HepG2 (cell line): ENCODE data around the gene UBE2E1. TPM values are rescaled to one million over a fixed set of nuclear protein-coding genes. Genes with fewer than 3 reads are reported as not detected.

ENCODE experiments used
- ATAC-seq: fragments of 200-7000 bp; cut with Tn5 transposase; 3 replicates; pipeline ENCODE4 v1.9.1; 2020; ENCODE audit warnings: mild to moderate bottlenecking, moderate library complexity
- BruUV-seq: library from RNA; stranded (reverse); fragments of 400-500 nt; replicated peaks from 2 replicates; lab custom pipeline; 2021; lab: Mats Ljungman, UMichigan
- CTCF ChIA-PET: fragments of 300-600 bp; formaldehyde crosslinking; extraction: SDS; loops from one replicate; lab custom pipeline; 2021; ENCODE audit warnings: low total read pairs, inconsistent platforms, low intra/inter-chr PET ratio; lab: Yijun Ruan, JAX
- POLR2A ChIA-PET: fragments of 350-600 bp; sonication (Branson Sonifier 250); formaldehyde crosslinking; loops from one replicate; lab custom pipeline; 2020; ENCODE audit warnings: antibody characterized with exemption, inconsistent platforms; lab: Yijun Ruan, JAX
- DNase-seq: peaks from one replicate; pipeline ENCODE4 v3.0.0-alpha.2; 2015; ENCODE audit warnings: low spot score
- FAIRE-seq: peaks from 3 replicates; lab custom pipeline; 2011; peaks lifted over from hg19 to GRCh38; lab: Jason Lieb, UNC
- H2AFZ ChIP-seq: one replicate; pipeline ENCODE4 v1.6.1; 2011; ENCODE audit warnings: low read length, inconsistent platforms
- H3K27ac ChIP-seq: fragments of 300-600 bp; 3 replicates; pipeline ENCODE4 v1.8.0; 2011; ENCODE audit warnings: mixed run types, mild to moderate bottlenecking, mixed read lengths, low read length, inconsistent platforms; ENCODE audit not compliant: insufficient read depth; ENCODE audit errors: extremely low read length
- H3K27me3 ChIP-seq, 2 experiments: fragments of 200-600 bp in 1 of 2; 2 replicates in 1 of 2; 3 replicates in 1 of 2; pipeline versions ENCODE4 v1.6.0 to v1.8.0; 2011; ENCODE audit warnings: low read length in 2 of 2, mild to moderate bottlenecking in 2 of 2, moderate library complexity in 2 of 2, inconsistent platforms in 1 of 2; ENCODE audit not compliant: insufficient read depth in 2 of 2, control insufficient read depth in 1 of 2
- H3K36me3 ChIP-seq, 2 experiments: fragments of 200-600 bp in 1 of 2; replicated peaks in 1 of 2; 2 replicates in 1 of 2; 3 replicates in 1 of 2; pipeline versions ENCODE4 v1.5.1 to v1.8.0; 2011; ENCODE audit warnings: low read length in 2 of 2, inconsistent platforms in 1 of 2; ENCODE audit not compliant: insufficient read depth in 2 of 2, control insufficient read depth in 1 of 2
- H3K4me1 ChIP-seq: 2 replicates; pipeline ENCODE4 v1.5.1; 2012; ENCODE audit warnings: low read length, inconsistent platforms; ENCODE audit not compliant: insufficient read depth
- H3K4me2 ChIP-seq: 2 replicates; pipeline ENCODE4 v1.6.0; 2011; ENCODE audit warnings: low read depth, low read length, inconsistent platforms
- H3K4me3 ChIP-seq, 3 experiments: fragments of 200-600 bp in 1 of 3; sonication (generic), shearing (Covaris generic) in 1 of 3; replicated peaks in 1 of 3; 2 replicates each; pipeline ENCODE4 v1.5.1; 2011 to 2016; ENCODE audit warnings: low read length in 3 of 3, inconsistent platforms in 2 of 3, low read depth in 2 of 3, mild to moderate bottlenecking in 2 of 3, control low read depth in 1 of 3, mixed read lengths in 1 of 3; ENCODE audit not compliant: insufficient read depth in 1 of 3
- H3K79me2 ChIP-seq: one replicate; pipeline ENCODE4 v1.6.1; 2011; ENCODE audit warnings: low read length, inconsistent platforms; ENCODE audit not compliant: insufficient read depth
- H3K9ac ChIP-seq: 2 replicates; pipeline ENCODE4 v1.6.0; 2011; ENCODE audit warnings: mild to moderate bottlenecking, low read depth, low read length, inconsistent platforms; ENCODE audit not compliant: insufficient read depth
- H3K9me3 ChIP-seq: 2 replicates; pipeline ENCODE4 v1.5.1; 2012; ENCODE audit warnings: mild to moderate bottlenecking, low read length
- H4K20me1 ChIP-seq: 2 replicates; pipeline ENCODE4 v1.6.0; 2011; ENCODE audit warnings: inconsistent platforms, mild to moderate bottlenecking, low read length, moderate library complexity; ENCODE audit not compliant: insufficient read depth
- ATRX ChIP-seq: sonication (generic); formaldehyde crosslinking; IDR thresholded peaks from 2 replicates; pipeline ENCODE4 v1.4.0; 2020; ENCODE audit warnings: missing genetic modification reagents, borderline replicate concordance
- DPF2 ChIP-seq: sonication (generic); formaldehyde crosslinking; IDR thresholded peaks from 2 replicates; pipeline ENCODE4 v1.4.0; 2020; ENCODE audit warnings: mild to moderate bottlenecking, low read depth, missing genetic modification reagents, borderline replicate concordance
- HNRNPH1 ChIP-seq: fragments of 200-400 bp; formaldehyde crosslinking; optimal IDR thresholded peaks from 2 replicates; pipeline ENCODE3; 2017; ENCODE audit warnings: mild to moderate bottlenecking, low read depth, low read length
- NR3C1 ChIP-seq: sonication (generic); formaldehyde crosslinking; IDR thresholded peaks from 2 replicates; pipeline ENCODE4 v1.4.0; 2020; ENCODE audit warnings: missing genetic modification reagents
- RBM39 ChIP-seq: fragments of 200-400 bp; formaldehyde crosslinking; IDR thresholded peaks from one replicate; pipeline ENCODE4 v1.6.1; 2018; ENCODE audit warnings: antibody characterized with exemption, mild to moderate bottlenecking, low read depth, low read length; ENCODE audit not compliant: poor library complexity, severe bottlenecking
- WGBS: methylation state at CpG from one replicate; pipeline ENCODE4 v1.1.6; 2017; ENCODE audit warnings: low lambda C conversion rate; 5-methylcytosine and 5-hydroxymethylcytosine counted together
- in situ Hi-C: cut with HindIII; loops from 2 replicates; pipeline ENCODE4 v1.10.0; 2017; ENCODE audit warnings: low pct_unique_long_range_greater_than_20kb; ENCODE audit not compliant: extremely low pct_ligation_motif_present
- intact Hi-C: fragments of 100-400 bp; cut with micrococcal nuclease; formaldehyde crosslinking; loops from one replicate; pipeline ENCODE4 v1.10.0; 2022; ENCODE audit not compliant: unreplicated experiment
- polyA plus RNA-seq, 8 experiments: library from polyadenylated mRNA; depleted of rRNA in 3 of 8; stranded (reverse) in 7 of 8; unstranded in 1 of 8; fragments of >200 nt; fragmentation: Illumina TruSeq in 4 of 8; extraction: Trizol in 4 of 8; gene quantifications; 2 replicates each; pipeline versions ENCODE4 v1.2.1 to v1.2.3, GENCODE V29; 2011 to 2016; ENCODE audit warnings: low read depth in 4 of 8, missing spikeins in 1 of 8, mixed read lengths in 1 of 8; ENCODE audit not compliant: insufficient read depth in 1 of 8
- total RNA-seq, 5 experiments: library from RNA; depleted of rRNA; stranded (reverse); fragments of >200 nt; fragmentation: Illumina TruSeq; extraction: Trizol; gene quantifications; 2 replicates each; pipeline ENCODE4 v1.2.3, GENCODE V29; 2016; ENCODE audit warnings: low read depth in 1 of 5
- TF ChIP-seq, protein P1 (sequence below): sonication (generic); formaldehyde crosslinking; IDR thresholded peaks from 2 replicates; pipeline ENCODE4 v1.5.0; 2020; ENCODE audit warnings: missing genetic modification reagents
- TF ChIP-seq, protein P2 (sequence below): sonication (generic); formaldehyde crosslinking; IDR thresholded peaks from 2 replicates; pipeline ENCODE4 v1.4.0; 2020; ENCODE audit warnings: mild to moderate bottlenecking, low read depth, missing genetic modification reagents

The UBE2E1 gene
- total and polyA plus RNA-seq, 2 of the 13 experiments (the other 11 are each of a cell fraction or from before 2014, with no cell fraction given) = 55.4 to 61.8 TPM

DNA sequence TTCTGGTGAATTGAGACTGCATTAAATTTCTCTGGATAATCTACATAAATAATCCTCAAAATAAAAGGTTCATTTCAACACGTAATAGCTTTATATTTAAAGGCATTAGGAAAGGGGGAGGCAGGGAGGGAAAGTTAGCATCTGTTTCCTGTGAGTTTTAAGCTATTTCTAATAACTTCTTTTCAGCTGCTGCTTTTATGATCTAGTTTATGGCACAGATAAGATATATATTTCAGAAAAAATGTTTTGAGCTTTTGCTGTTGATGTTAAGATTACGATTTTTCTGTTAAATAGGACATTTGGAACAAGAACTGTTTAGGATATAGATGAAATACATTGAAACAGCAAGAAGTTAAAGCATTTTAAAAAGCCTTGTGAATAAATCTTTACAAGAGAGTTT lies 30.0 kb downstream of the UBE2E1 start (continued):
- TF ChIP-seq RBM39 (no peak), DPF2 (CRISPR knock-in tag) (no peak), HNRNPH1 (no peak)
- TF ChIP-seq, protein P1, sequence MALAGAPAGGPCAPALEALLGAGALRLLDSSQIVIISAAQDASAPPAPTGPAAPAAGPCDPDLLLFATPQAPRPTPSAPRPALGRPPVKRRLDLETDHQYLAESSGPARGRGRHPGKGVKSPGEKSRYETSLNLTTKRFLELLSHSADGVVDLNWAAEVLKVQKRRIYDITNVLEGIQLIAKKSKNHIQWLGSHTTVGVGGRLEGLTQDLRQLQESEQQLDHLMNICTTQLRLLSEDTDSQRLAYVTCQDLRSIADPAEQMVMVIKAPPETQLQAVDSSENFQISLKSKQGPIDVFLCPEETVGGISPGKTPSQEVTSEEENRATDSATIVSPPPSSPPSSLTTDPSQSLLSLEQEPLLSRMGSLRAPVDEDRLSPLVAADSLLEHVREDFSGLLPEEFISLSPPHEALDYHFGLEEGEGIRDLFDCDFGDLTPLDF (CRISPR knock-in tag) = no peak
- TF ChIP-seq, protein P2, sequence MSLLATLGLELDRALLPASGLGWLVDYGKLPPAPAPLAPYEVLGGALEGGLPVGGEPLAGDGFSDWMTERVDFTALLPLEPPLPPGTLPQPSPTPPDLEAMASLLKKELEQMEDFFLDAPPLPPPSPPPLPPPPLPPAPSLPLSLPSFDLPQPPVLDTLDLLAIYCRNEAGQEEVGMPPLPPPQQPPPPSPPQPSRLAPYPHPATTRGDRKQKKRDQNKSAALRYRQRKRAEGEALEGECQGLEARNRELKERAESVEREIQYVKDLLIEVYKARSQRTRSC (CRISPR knock-in tag) = no peak

DNA sequence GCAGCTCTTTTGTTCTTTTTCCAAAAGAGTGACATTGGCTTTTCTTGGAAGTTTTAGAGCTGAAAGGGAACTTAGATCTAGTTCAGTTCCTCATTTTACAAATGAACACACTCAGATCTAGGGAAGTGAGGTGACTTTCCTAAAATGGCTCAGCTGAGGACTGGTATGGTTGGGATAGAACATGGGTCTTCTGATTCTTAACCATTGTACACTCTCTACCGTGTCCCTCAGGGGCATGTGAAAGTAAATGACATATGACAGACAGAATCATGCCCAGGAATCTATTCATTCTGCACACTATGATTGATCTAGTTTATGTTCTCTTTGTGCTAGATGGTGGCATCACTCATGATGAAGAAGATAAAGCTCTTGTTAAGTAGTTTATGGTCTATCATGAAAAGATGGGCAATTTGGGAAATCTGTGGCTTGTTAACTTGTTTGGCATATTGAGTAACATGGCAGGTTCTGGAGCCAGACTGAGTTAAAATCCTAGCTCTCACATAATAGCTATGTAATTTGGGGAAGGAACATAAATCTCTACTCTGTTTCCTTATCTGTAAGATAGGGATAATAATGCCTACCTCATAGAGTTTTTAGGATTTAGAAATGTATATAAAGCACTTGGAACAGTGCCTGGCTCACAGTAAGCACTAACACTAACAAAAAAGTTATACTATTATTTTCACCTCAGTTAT lies 30.9 kb downstream of the UBE2E1 start:
- Histone ChIP-seq H3K4me2 (no peak overlapping the region), H3K4me3 (no peak overlapping the region), H2AFZ (no peak overlapping the region), H3K9me3 (no peaks in the 10 kb centered on the region)
- intact Hi-C loops = no loop called here
- no peak for ATAC-seq
- no peak for TF ChIP-seq ATRX (CRISPR knock-in tag)
- TF ChIP-seq NR3C1 = no peak
- TF ChIP-seq, all 625 proteins: peak for 0
- Histone ChIP-seq H3K27me3 (no peaks in the 10 kb centered on the region), H3K27ac (no peak overlapping the region), H4K20me1 (peaks cover 23% of the 10 kb centered on the region; the same call in 1 of the 2 replicates), H3K9ac (no peak overlapping the region), H3K36me3 (peaks cover 1 to 2% of the 10 kb centered on the region in 2 experiments; a peak in 1 of 5 replicates), H3K79me2 (peaks cover 37% of the 10 kb centered on the region), H3K4me1 (peaks cover 17% of the 10 kb centered on the region)
- CTCF ChIA-PET = no interaction called here
- POLR2A ChIA-PET = no interaction called here
- DNase-seq (no peak), FAIRE-seq (no peak)
- in situ Hi-C loops = no loop called here
- WGBS = 83% methylated on average over 1 of the region's 1 CpG
- no TSS peak for BruUV-seq
